NCI-H2081 treated with DMSO at 0.1 percent for 48 hours (cell line): ENCODE data around the gene COIL.

Experiments
- DNase-seq: peaks from one replicate; lab custom pipeline; 2025; lab: John Stamatoyannopoulos, UW

COIL gene

DNA sequence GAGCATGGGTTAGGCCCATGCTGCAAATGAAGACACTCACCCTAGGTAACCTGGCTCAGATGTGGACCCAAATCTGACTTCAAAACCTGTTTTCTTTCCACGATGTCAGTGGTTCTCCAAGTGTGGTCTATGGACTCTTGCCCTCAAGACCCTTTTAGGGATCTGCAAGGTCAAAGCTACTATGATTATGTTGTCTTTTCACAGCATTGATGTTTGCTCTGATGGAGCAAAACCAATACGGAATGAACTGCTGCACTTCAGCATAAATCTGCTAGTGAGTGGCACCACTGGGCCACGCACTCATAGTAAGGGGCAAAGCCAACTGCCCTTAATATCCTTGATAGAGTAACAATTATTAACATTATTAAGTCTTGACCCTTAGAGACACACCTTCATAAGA is 25.4 kb downstream of the COIL start:
- no peak for DNase-seq

DNA sequence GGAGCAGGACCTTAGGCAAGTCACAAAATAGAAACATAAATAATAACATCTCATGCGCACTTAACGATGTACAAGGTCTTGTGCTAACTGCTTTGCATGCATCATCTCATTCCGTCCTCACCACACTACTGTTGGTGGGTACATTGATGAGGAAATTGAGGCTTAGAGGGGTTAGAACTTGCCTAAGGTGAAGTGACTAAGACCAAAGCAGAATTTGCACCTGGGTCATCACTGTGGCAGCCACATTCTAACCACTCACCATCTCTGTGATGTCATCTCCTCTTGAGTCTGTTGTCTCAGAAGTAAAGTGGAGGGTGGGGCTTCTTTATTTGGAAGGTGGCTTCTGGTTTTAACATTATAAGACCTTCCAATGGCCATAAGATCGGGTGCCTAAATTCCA is 26.6 kb downstream of the COIL start:
- no peak for DNase-seq

DNA sequence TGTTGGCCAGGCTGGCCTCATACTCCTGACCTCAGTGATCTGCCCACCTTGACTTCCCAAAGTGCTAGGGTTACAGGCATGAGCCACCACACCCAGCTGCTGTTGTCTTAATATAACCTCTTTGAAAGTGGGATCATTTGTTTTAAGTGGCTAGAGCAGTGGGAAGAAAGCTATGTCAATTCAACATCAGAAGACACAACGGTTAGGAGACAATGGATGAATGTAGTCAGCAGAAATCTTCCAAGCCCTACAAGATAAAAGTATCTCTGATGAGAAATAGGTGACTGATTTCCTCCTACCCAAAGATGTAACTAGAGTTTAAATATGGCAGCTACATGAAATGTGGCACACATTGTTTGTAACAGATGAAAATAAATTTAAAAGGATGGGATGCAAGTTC is 27.0 kb downstream of the COIL start:
- DNase-seq = no peak

DNA sequence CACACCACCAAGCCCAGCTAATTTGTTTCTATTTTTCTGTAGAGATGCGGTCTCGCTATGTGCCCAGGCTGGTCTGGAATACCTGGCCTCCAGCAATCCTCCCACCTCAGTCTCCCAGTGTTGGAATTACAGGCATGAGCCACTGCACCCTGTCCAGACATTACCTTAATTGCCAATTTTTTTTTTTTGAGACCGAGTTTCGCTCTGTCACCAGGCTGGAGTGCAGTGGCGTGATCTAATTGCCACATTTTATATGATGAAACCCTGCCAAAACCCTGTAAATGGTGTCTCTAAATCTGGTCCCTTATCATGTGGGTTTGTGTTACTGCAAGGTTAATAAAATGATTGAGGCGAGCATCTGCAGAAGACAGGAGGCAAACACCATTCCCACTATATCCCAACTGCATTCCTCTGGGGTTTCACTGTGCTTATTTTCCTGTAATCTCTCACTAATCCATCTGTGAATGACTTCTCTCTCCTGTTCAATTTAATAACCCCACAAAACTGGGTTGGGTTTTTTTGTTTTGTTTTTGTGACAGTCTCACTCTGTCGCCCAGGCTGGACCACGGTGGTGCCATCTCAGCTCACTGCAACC is 27.6 kb downstream of the COIL start:
- no peak for DNase-seq

DNA sequence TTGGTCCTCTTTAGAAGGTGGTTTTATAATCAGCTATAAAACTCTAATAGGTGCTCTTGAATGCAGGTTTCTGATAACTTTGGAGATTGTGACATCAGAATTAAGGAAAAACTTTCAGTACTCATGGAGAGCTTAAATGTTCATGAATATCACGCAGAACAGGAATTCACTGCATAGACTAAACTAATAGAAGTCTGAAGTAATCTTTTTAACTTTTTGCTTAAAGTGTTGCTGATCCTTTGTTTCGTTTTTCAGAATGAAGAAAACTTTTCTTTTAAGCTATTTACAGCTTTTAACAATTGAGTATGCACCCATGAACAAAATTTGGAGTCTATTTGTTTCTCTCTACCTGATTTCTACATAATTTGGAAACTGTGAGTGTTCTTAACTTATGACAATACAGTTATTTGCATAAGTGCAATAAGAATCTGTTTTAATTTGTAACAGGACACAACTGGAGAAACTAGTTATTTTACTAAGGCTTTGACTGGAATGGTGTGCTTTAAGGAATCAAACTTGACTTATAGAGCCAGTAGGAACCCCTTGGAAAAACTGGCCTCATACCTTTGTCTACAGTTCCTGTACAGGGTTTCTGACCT is 30.0 kb downstream of the COIL start:
- no peak for DNase-seq

DNA sequence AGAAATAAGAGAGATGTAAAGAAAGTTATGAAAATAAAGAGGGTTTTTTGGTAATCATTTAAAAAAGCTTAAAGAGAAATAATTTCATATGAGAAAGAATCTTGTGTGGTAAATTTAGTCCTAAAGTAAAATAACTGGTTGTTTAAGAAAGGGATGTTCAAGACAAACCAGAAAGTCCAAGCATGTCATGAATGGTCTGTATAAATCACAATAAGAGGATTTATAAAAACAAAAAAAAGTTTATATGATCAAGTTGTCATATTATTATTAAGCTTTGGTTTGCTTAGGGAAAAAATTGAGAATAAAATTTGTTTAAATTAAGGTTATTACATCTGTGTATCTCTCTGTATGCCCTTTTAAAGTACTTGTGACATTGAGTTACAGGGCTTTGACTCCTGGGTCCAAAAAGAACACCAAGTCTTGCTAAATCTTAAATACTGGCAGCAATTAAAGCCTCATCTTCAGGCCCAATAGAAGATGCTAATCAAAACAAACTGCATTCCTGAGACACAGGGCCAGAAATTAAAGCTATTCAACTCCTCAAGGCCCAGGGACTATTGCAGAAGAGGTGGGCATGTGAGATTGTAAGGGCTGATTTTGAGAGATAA is 31.4 kb downstream of the COIL start:
- DNase-seq = no peak

DNA sequence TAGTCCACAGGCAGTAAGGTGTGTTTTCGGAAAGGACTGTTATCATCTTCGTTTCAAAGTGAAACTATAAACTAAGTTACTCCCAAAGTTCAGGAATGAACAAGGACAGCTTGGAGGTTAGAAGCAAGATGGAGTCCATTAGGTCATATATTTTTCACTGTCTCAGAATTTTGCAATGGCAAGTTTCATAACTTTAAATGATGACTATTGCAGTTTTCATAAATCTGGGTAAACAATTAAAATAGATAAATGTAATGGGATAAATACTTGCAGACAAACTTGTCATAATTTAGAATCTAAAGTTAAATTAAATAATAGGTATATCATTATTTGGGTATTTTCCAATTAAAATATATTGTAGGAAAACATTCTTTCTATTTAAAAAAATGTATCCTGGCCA is 32.3 kb downstream of the COIL start:
- no peak for DNase-seq

DNA sequence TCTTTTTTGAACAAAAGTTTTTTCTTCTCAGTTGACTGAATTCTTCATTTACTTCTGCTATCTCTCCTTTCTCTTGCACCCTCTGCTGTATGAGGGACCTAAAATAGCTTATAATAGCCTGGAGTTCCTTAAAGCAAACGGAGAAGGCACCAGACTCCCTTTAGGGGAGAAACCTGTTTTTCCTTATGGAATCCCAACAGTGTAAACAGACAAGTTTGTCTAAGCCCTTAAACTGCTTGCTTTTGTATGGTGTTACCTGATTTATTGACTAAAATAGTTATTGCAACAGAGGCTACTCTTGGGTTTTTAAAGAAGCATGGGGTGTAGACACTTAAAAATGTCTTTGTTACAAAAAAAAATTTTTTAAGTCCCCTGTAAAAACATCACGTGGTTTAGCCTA is 34.1 kb downstream of the COIL start:
- DNase-seq = no peak

DNA sequence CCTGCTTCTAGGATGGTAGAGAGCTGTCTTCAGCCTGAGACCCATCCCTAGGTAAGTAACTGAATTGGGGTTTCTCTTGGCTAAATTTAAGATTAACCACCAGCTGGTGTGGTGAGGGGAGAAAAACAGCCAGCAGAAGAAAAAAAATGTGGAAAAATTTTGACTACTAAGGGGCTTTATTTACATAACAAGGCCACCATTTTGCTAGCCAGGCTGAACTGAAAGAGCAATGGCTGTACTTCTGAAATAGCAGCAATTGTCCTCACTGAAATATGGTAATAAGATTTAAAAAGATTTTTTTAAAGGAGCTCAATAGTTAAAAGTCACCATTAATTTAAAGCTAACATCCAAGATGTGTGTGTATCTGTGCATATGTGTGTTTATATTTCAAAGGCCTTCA is 34.6 kb downstream of the COIL start:
- no peak for DNase-seq

DNA sequence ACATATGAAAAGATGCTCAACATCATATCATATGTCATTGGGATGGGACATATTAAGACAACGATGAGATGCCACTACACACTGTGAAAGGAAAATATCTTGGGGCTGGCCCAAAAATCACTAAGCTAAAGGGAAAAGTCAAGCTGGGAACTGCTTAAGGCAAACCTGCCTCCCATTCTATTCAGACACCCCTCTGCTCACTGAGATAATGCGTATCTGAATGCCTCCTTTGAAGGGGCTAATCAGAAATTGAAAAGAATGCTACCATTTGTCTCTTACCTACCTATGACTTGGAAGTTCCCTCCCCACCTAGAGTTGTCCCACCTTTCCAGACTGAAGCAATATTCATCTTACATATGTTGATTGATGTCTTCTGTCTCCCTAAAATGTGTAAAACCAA is 35.8 kb downstream of the COIL start:
- DNase-seq = no peak

DNA sequence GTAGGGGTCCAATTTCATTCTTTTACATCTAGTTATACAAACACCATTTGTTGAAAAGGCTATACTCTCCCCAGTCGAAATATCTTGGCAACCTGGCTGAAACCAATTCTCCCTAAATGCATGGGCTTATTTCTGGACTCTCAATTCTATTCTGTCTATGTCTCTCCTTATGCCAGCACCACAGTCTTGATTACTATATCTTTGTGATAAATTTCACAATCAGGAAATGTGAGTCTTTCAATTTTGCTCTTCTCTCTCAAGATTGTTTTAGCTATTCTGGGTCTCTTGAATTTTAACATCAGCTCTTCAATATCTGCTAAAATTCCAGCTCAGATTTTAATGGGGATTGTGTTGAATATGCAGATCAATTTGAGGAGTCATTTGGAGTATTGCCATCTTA is 41.1 kb downstream of the COIL start:
- no peak for DNase-seq

DNA sequence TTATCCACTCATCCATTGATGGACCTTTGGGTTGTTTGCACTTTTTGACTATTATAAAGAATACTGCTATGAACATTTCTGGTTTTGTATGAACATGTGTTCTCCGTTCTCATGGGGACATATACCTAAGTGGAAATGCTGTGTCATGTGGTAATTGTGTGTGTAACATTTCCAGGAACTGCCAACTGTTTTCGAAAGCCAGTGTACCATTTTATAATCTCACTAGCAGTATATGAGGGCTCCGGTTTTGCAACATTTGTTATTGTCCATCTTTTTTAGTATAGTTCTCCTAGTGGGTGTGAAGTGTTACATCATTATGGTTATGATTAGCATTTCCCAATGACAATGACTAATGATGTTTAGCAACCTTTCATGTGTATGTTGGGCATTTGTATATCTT is 41.9 kb downstream of the COIL start:
- DNase-seq = no peak

DNA sequence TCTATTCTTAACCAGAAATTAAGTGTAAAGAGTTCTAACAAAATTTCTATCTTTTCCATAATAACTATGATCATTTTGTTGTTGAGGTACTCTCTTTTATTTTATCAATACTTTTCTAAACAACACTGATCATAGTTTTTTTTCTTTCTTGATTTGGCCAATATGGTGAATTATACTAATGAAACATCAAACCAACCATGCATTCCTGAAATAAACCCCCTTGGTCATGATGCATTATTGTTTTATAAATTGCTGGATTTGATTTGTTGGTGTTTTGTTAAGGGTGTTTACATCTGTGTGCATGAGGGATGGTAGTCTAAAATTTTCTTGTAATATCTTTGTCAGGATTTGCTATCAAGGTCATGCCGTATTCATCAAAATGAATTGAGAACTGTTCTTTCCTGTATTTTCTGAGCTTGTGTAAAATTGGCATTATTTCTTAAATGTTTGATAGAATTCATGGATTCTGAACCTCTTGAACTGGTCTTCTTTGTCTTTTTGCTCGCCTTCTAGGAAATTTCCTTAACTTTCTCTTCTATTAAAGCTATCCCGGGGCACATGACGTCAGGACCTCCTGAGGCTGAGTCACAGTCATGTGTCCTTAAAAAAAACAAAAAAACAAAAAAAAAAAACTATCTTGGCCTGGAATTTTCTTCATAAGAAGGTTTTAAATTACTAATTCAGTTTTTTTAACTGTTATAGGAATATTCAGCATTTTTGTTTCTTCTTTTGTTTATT is 43.1 kb downstream of the COIL start:
- DNase-seq = no peak

DNA sequence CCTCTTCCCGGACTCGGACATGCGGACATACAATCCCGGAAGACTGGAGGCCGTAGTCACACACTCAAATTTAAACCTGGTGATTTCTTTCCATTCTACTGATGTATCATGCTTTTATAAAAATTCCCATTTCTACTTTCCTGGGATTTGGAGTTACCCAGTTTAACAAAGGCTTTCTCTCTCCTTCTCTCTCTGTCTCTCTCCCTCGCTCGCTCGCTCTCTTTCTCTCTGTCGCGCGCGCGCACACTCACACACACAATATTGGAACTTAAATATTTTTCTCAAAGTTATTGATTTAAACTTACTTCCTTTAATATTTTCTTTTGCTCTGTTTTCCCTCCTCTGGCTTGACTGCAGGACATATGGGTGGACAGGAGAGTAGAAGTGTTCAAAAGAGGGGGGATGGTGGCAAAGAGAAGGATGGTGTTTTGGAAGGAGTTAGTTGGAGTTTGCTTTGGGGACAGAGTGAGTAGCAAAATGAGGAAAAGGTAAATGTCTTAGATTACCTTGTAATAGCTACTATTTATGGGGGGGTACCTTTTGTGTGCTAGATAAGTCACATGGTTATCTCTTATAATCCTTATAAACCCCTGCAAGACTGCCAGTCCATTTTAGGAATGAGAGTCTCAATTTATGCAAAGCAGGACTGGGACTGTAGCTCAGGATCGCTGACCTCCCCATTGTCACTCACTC is 46.1 kb downstream of the COIL start:
- no peak for DNase-seq

DNA sequence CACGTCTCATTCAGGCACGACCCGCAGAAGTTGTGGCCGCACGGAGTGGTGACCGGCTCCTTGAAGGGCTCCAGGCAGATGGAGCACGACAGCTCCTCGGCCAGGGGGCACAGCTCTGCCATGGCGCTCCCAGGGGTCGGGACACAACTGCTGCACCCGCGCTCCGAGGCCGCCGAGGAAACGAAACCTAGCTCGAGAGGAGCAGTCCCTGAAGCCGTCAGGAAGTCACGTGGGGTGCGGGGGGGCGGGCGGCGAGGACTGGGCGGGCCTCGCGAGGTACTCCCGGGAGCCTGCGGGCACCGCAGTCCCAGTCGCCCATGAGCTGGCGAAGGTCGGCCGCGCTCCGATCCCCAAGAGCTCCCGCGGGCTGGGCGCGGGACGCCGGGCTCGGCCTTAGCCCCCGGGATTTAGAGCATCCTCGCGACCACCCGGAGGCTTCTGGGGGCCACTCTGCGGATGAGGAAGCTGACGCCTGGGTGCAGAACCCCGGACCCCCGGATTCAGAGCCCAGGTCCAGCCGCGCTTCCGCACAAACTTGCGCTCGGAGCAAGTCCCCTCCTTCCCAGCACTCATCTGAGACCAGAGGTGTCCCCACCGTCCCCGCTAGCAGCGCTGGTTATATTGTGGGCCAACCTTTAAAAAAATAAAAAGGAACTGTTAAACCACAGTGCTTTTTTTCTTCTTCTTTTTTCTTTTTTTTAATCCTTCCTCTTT is 46.8 kb downstream of the COIL start, which contains the start of gene TRIM25:
Gene TRIM25, minus strand, starts transcription at position 183 of the 714 bp plus-strand sequence. Its CDS starts 61 bp downstream, at position 122.
- peak; percentile 12 for DNase-seq

DNA sequence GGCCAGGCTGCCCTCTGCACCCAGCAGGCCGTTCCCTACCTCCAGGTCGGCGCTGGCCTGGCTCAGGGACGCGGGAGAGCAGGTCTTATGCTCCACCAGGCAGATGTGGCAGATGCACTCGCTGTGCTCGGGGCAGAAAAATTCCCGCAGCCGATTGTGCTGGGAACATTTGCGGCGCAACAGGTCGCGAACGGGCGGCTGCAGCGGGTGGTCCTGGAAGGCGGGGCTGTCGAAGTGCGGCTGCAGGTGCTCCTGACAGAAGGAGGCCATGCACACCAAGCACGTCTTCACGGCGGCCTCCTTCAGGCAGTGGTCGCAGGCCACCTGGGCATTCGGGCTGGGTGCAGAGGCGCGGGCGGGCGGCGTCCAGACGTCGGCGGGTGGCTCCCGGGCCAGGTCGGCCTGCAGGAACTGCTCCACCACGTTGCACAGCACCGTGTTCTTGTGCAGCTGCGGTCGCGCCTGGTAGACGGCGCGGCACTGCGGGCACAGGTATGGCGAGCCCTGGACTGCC is 47.4 kb downstream of the COIL start:
- no peak for DNase-seq

DNA sequence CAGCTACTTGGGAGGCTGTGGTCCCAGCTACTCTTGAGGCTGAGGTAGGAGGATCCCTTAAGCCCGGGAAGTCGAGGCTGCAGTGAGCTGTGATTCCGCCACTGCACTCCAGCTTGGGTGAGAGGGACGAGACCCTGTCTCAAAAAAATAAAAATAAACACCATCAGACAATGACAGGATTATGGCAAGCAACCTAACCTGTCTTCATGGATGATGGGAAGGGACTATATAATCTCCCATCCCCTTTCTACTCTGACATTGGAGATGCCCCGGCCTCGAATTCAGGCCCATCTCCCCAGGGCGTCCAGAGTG is 47.9 kb downstream of the COIL start:
- DNase-seq = no peak

DNA sequence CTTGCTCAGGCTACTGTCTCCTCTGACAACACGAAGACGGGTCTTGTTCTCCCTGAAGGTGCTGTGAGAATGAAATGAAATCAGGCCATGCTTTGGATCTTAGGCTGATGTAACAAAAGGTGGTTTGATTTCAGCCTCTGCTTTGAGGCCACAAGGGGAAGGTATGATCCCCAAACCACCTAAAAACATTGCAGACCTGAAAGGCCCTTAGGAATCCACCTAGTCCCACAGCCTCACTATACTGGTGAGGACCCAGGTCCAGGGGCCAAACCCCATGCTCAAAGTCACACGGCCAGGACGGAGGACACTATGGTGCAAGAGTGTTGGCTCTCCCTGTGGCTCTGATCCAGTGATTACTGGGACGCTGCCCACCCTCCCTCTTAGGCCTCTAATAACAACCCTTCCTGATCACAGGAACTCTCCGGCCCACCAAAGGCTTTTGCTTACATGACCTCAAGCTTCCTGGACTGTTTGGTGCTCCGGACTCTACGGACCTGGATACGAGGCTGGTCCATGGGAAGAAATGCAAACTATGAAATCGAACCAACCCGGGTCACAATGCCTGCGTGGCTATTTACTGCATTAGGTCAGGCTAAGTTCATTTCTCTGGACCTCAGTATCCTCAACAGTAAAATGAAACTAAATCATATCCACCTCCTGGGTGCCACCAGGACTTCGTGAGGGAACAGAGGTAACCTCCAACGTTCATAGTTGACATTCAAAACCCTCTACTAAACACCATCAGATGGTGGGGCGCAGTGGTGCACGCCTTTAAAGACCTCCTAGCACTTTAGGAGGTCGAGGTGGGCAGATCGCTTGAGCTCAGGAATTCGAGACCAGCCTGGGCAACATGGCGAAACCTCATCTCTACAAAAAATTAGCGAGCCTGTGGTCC is 48.5 kb downstream of the COIL start:
- no peak for DNase-seq

DNA sequence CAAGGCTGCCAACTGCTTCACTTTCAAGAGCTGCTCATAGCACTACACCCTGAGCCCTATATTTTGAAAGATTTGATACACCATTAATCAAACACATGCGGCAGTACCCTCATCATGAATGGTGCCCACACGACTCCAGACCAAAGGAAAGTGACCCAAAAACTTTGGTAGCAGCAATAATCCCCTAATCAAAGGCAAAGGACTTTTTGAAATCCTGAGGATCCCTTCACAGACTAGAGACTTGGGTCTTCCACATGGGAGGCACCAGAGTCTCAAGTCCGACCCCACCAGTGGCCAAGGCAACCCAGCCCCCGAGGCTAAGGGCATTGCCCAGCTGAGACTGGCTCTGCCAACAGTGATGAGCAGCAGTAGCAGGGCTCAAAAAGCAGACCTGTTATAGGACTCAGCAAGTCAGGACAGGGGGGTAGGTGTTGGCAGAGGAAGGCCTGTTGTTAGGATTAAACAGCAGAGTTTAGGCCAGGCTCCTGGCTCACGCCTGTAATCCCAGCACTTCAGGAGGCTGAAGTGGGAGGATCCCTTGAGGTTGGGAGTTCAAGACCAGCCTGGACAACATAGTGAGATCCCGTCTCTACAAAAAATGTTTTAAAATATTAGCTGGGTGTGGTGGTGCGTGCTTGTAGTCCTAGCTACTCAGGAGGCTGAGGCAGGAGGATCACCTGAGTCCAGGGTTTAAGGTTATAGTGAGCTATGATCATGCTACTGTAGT is 50.2 kb downstream of the COIL start:
- no peak for DNase-seq
